H1 (cell line): Measurements from ENCODE around the gene FAM240A. TPM values are rescaled to one million over a fixed set of nuclear protein-coding genes. Genes with fewer than 3 reads are reported as not detected.

ENCODE experiments used
- BCL11A ChIP-seq, 2 experiments: IDR thresholded peaks; one replicate each; pipeline ENCODE4 v1.6.1; 2011; ENCODE audit warnings: low read depth in 2 of 2, low read length in 2 of 2, mild to moderate bottlenecking in 2 of 2
- BRCA1 ChIP-seq: IDR thresholded peaks from 2 replicates; pipeline ENCODE4 v1.6.1; 2012; ENCODE audit warnings: low read depth, low read length, improper control_type of control experiment
- CBX5 ChIP-seq: fragments of 300-800, 300-1000 bp; sonication (generic); IDR thresholded peaks from 2 replicates; pipeline ENCODE4 v1.7.1; 2016; ENCODE audit warnings: antibody characterized with exemption, low read length, low read depth
- CBX8 ChIP-seq: fragments of 300-800, 300-1000 bp; sonication (generic); IDR thresholded peaks from 2 replicates; pipeline ENCODE4 v1.7.1; 2016; ENCODE audit warnings: low read depth, low read length, borderline replicate concordance
- CREB1 ChIP-seq: IDR thresholded peaks from 2 replicates; pipeline ENCODE4 v1.6.1; 2012; ENCODE audit warnings: inconsistent platforms
- EP300 ChIP-seq, 2 experiments: IDR thresholded peaks; 1 replicate in 1 of 2; 2 replicates in 1 of 2; pipeline ENCODE4 v1.6.1; 2011 to 2012; ENCODE audit warnings: low read depth in 2 of 2, low read length in 2 of 2, mild to moderate bottlenecking in 2 of 2, borderline replicate concordance in 1 of 2, inconsistent platforms in 1 of 2, moderate library complexity in 1 of 2
- FOSL1 ChIP-seq: IDR thresholded peaks from 2 replicates; pipeline ENCODE4 v1.6.1; 2011; ENCODE audit warnings: mild to moderate bottlenecking, low read depth, low read length, moderate library complexity; ENCODE audit not compliant: insufficient read depth
- HDAC2 ChIP-seq, 2 experiments: fragments of 300-600 bp in 1 of 2; sonication (generic) in 1 of 2; IDR thresholded peaks; 2 replicates each; pipeline ENCODE4 v1.6.1; 2011 to 2012; ENCODE audit warnings: low read depth in 2 of 2, low read length in 2 of 2, mild to moderate bottlenecking in 2 of 2, moderate library complexity in 2 of 2, borderline replicate concordance in 1 of 2, inconsistent platforms in 1 of 2
- HDAC6 ChIP-seq: IDR thresholded peaks from one replicate; pipeline ENCODE4 v1.7.1; 2012; ENCODE audit warnings: low read depth, mild to moderate bottlenecking, inconsistent platforms, low read length, moderate library complexity
- JUN ChIP-seq: IDR thresholded peaks from 2 replicates; pipeline ENCODE4 v1.6.1; 2011; ENCODE audit warnings: low read depth, mild to moderate bottlenecking, improper control_type of control experiment, low read length
- JUND ChIP-seq: IDR thresholded peaks from 2 replicates; pipeline ENCODE4 v1.6.1; 2011; ENCODE audit warnings: mild to moderate bottlenecking, improper control_type of control experiment, low read length
- KDM1A ChIP-seq: fragments of 200-600, 300-600 bp; sonication (generic); IDR thresholded peaks from 2 replicates; pipeline ENCODE4 v1.7.1; 2016; ENCODE audit warnings: mild to moderate bottlenecking, low read length, borderline replicate concordance
- POLR2AphosphoS5 ChIP-seq: IDR thresholded peaks from 2 replicates; pipeline ENCODE4 v1.6.1; 2011; ENCODE audit warnings: low read depth, low read length
- RAD21 ChIP-seq, 2 experiments: IDR thresholded peaks in 1 of 2; conservative IDR thresholded peaks in 1 of 2; 2 replicates each; pipeline ENCODE4 v1.6.1; 2011; ENCODE audit warnings: low read depth in 2 of 2, low read length in 2 of 2, improper control_type of control experiment in 1 of 2, inconsistent platforms in 1 of 2, mild to moderate bottlenecking in 1 of 2, moderate library complexity in 1 of 2
- SAP30 ChIP-seq: fragments of 300-600 bp; sonication (generic); IDR thresholded peaks from 2 replicates; pipeline ENCODE4 v1.7.1; 2012; ENCODE audit warnings: low read length, moderate library complexity, mild to moderate bottlenecking, inconsistent platforms; ENCODE audit not compliant: insufficient read depth, insufficient replicate concordance
- SIN3A ChIP-seq, 2 experiments: IDR thresholded peaks in 1 of 2; conservative IDR thresholded peaks in 1 of 2; 2 replicates each; pipeline ENCODE4 v1.6.1; 2011 to 2012; ENCODE audit warnings: low read length in 2 of 2, improper control_type of control experiment in 1 of 2, low read depth in 1 of 2, mild to moderate bottlenecking in 1 of 2
- SP2 ChIP-seq: IDR thresholded peaks from 2 replicates; pipeline ENCODE4 v1.6.1; 2012; ENCODE audit warnings: mild to moderate bottlenecking, low read length, inconsistent platforms
- TBP ChIP-seq: IDR thresholded peaks from 2 replicates; pipeline ENCODE4 v1.6.1; 2011; ENCODE audit warnings: low read depth, low read length, improper control_type of control experiment
- TEAD4 ChIP-seq: IDR thresholded peaks from 2 replicates; pipeline ENCODE4 v1.6.1; 2012; ENCODE audit warnings: low read depth, low read length, inconsistent platforms, mixed read lengths
- USF2 ChIP-seq: IDR thresholded peaks from 2 replicates; pipeline ENCODE4 v1.6.1; 2011; ENCODE audit warnings: low read length, improper control_type of control experiment
- polyA plus RNA-seq, 7 experiments: library from polyadenylated mRNA; depleted of rRNA in 3 of 7; stranded (reverse) in 5 of 7; unstranded in 2 of 7; fragments of >200 nt in 5 of 7; fragments of 200-250 nt in 2 of 7; gene quantifications; 1 replicate in 5 of 7; 2 replicates in 1 of 7; 4 replicates in 1 of 7; pipeline versions ENCODE4 v1.2.1 to v1.2.3, GENCODE V29; 2011 to 2013; ENCODE audit warnings: missing spikeins in 2 of 7, mixed read lengths in 2 of 7
- total RNA-seq: library from RNA; stranded (reverse); fragmentation: NEBNext Ultra II Directional; extraction: Animal tissue kit (Norgen Biotek cat#: 25700); gene quantifications from 2 replicates; pipeline ENCODE4 v1.2.1, GENCODE V29; 2021
- TF ChIP-seq, protein P1 (sequence below): IDR thresholded peaks from 2 replicates; pipeline ENCODE4 v1.6.1; 2012; ENCODE audit warnings: inconsistent platforms

The FAM240A gene
- total and polyA plus RNA-seq, 2 of the 8 experiments (the other 6 are each of a cell fraction or from before 2014, with no cell fraction given), result 0.08 TPM; not detected in 1

GRCh38 chr3:46629551-46630517 lies 17.5 kb downstream of the FAM240A start (continued):
- no peak for TF ChIP-seq CBX8
- TF ChIP-seq TEAD4, result no peak; the same call in none of the 2 replicates
- no peak for TF ChIP-seq FOSL1
- TF ChIP-seq KDM1A, result no peak; the same call in 1 of the 2 replicates
- peak; percentile 69 for TF ChIP-seq CREB1
- TF ChIP-seq USF2, result no peak; the same call in 1 of the 2 replicates
- no peak for TF ChIP-seq CBX5
- no peak for TF ChIP-seq HDAC6
- no peak for TF ChIP-seq BCL11A (IDR thresholded peaks at IDR 0.05; ENCODE audit: low read depth in 2 of 2, low read length in 2 of 2)
- TF ChIP-seq, protein P1, sequence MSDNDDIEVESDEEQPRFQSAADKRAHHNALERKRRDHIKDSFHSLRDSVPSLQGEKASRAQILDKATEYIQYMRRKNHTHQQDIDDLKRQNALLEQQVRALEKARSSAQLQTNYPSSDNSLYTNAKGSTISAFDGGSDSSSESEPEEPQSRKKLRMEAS, result peak; percentile 95
- no peak for TF ChIP-seq JUN
- peak; percentile 75 to 89 for TF ChIP-seq RAD21 (IDR thresholded peaks at IDR 0.05 in 1 of 2, conservative IDR thresholded peaks at IDR 0.05 in 1 of 2; ENCODE audit: low read depth in 2 of 2, low read length in 2 of 2)
- TF ChIP-seq EP300 (IDR thresholded peaks at IDR 0.05; ENCODE audit: borderline replicate concordance in 1 of 2, low read depth in 2 of 2, low read length in 2 of 2), result no peak; a peak in 1 of 3 replicates
- no peak for TF ChIP-seq SAP30
- no peak for TF ChIP-seq SP2
- TF ChIP-seq HDAC2 (IDR thresholded peaks at IDR 0.05; ENCODE audit: borderline replicate concordance in 1 of 2, low read depth in 2 of 2, low read length in 2 of 2), result peak in 1 of 2 experiments; percentile 97; a peak in 3 of 4 replicates
- TF ChIP-seq TBP, result no peak
- TF ChIP-seq JUND, result peak; percentile 58; the same call in 1 of the 2 replicates
- TF ChIP-seq BRCA1, result no peak
- no peak for TF ChIP-seq SIN3A (conservative IDR thresholded peaks at IDR 0.05 in 1 of 2, IDR thresholded peaks at IDR 0.05 in 1 of 2; ENCODE audit: low read depth in 1 of 2, low read length in 2 of 2)
- TF ChIP-seq POLR2AphosphoS5, result no peak
